Vagina (tissue), 2 donors: ENCODE data around the gene SACS. TPM values are rescaled to one million over a fixed set of nuclear protein-coding genes. Genes with fewer than 3 reads are reported as not detected.

Experiments used
- DNase-seq, 2 donors: peaks; one replicate each; pipeline ENCODE4 v3.0.0-alpha.2; 2017; ENCODE audit errors: extremely low spot score in 2 of 2
- H3K27ac ChIP-seq: fragments of 200-600 bp; sonication (generic); one replicate; pipeline ENCODE4 v1.5.1; 2019
- H3K27me3 ChIP-seq: fragments of 200-600 bp; sonication (generic); one replicate; pipeline ENCODE4 v1.5.1; 2019
- H3K36me3 ChIP-seq, 2 donors: fragments of 200-600 bp; sonication (generic); one replicate each; pipeline ENCODE4 v1.5.1; 2017 to 2019
- H3K4me1 ChIP-seq: fragments of 200-600 bp; sonication (generic); one replicate; pipeline ENCODE4 v1.5.1; 2019
- H3K4me3 ChIP-seq, 2 donors: fragments of 200-600 bp; sonication (generic); 1 replicate in 1 of 2; 2 replicates in 1 of 2; pipeline ENCODE4 v1.5.1; 2016 to 2019
- H3K9me3 ChIP-seq: fragments of 200-600 bp; sonication (generic); one replicate; pipeline ENCODE4 v1.5.1; 2019
- CTCF ChIP-seq, 3 experiments: fragments of 450-650 bp in 2 of 3; fragments of 200-600 bp in 1 of 3; sonication (generic) in 1 of 3; IDR thresholded peaks; one replicate each; pipeline ENCODE4 v1.5.1; 2017 to 2019; ENCODE audit warnings: antibody characterized with exemption in 3 of 3, mild to moderate bottlenecking in 2 of 3, moderate library complexity in 2 of 3
- POLR2A ChIP-seq, 2 donors: fragments of 450-650 bp; IDR thresholded peaks; one replicate each; pipeline ENCODE4 v1.6.1; 2017; ENCODE audit warnings: antibody characterized with exemption in 2 of 2, mild to moderate bottlenecking in 2 of 2, moderate library complexity in 2 of 2
- POLR2AphosphoS5 ChIP-seq, 2 donors: sonication (generic); formaldehyde crosslinking; IDR thresholded peaks; one replicate each; pipeline ENCODE4 v1.9.0; 2017; ENCODE audit warnings: antibody characterized with exemption in 2 of 2, mild to moderate bottlenecking in 2 of 2, low read depth in 1 of 2; ENCODE audit not compliant: insufficient read depth in 1 of 2
- intact Hi-C: fragments of 100-400 bp; cut with DNase I; formaldehyde crosslinking; loops from one replicate; pipeline ENCODE4 v1.15.1; 2023
- total RNA-seq: library from RNA; depleted of rRNA; stranded (reverse); fragments of >200 nt; gene quantifications from one replicate; pipeline ENCODE4 v1.2.3, GENCODE V29; 2016

Gene SACS, protein sequence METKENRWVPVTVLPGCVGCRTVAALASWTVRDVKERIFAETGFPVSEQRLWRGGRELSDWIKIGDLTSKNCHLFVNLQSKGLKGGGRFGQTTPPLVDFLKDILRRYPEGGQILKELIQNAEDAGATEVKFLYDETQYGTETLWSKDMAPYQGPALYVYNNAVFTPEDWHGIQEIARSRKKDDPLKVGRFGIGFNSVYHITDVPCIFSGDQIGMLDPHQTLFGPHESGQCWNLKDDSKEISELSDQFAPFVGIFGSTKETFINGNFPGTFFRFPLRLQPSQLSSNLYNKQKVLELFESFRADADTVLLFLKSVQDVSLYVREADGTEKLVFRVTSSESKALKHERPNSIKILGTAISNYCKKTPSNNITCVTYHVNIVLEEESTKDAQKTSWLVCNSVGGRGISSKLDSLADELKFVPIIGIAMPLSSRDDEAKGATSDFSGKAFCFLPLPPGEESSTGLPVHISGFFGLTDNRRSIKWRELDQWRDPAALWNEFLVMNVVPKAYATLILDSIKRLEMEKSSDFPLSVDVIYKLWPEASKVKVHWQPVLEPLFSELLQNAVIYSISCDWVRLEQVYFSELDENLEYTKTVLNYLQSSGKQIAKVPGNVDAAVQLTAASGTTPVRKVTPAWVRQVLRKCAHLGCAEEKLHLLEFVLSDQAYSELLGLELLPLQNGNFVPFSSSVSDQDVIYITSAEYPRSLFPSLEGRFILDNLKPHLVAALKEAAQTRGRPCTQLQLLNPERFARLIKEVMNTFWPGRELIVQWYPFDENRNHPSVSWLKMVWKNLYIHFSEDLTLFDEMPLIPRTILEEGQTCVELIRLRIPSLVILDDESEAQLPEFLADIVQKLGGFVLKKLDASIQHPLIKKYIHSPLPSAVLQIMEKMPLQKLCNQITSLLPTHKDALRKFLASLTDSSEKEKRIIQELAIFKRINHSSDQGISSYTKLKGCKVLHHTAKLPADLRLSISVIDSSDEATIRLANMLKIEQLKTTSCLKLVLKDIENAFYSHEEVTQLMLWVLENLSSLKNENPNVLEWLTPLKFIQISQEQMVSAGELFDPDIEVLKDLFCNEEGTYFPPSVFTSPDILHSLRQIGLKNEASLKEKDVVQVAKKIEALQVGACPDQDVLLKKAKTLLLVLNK (N-terminal part only)
- 24.8 TPM for total RNA-seq

GRCh38 chr13:23433171-23434153 lies at the start of gene SACS:
TSS of gene SACS (minus strand) at chr13:23433702. CDS start at chr13:23411239, 22,463 bp downstream.
- TF ChIP-seq CTCF (IDR thresholded peaks at IDR 0.05) (no peak), POLR2AphosphoS5 (IDR thresholded peaks at IDR 0.05; ENCODE audit: insufficient read depth in 1 of 2, low read depth in 1 of 2) (peak in 1 of 2 donors; percentile 32), POLR2A (IDR thresholded peaks at IDR 0.05) (no peak)
- peak within 1 kb of the TSS; percentile 11 for H3K27ac ChIP-seq
- peaks cover 7% of the 10 kb centered on the region for H3K4me1 ChIP-seq
- no peaks in the 10 kb centered on the region for H3K27me3 ChIP-seq
- no peaks in the 10 kb centered on the region for H3K9me3 ChIP-seq
- intact Hi-C loops = no loop called here
- DNase-seq = no peak
- no peaks in the 10 kb centered on the region for H3K36me3 ChIP-seq
- H3K4me3 ChIP-seq = peak within 1 kb of the TSS; percentile 41 to 45

GRCh38 chr13:23480324-23480723 lies 46.8 kb upstream of the SACS start:
- no peaks in the 10 kb centered on the region for H3K4me1 ChIP-seq
- intact Hi-C loops = no loop called here
- no peaks in the 10 kb centered on the region for H3K36me3 ChIP-seq
- no peaks in the 10 kb centered on the region for H3K9me3 ChIP-seq
- no peak for DNase-seq
- H3K27ac ChIP-seq = no peak overlapping the region
- no peak overlapping the region for H3K4me3 ChIP-seq
- no peak for TF ChIP-seq POLR2AphosphoS5 (IDR thresholded peaks at IDR 0.05; ENCODE audit: insufficient read depth in 1 of 2, low read depth in 1 of 2)
- no peak for TF ChIP-seq POLR2A (IDR thresholded peaks at IDR 0.05)
- TF ChIP-seq CTCF (IDR thresholded peaks at IDR 0.05) = no peak
- no peaks in the 10 kb centered on the region for H3K27me3 ChIP-seq

DNA sequence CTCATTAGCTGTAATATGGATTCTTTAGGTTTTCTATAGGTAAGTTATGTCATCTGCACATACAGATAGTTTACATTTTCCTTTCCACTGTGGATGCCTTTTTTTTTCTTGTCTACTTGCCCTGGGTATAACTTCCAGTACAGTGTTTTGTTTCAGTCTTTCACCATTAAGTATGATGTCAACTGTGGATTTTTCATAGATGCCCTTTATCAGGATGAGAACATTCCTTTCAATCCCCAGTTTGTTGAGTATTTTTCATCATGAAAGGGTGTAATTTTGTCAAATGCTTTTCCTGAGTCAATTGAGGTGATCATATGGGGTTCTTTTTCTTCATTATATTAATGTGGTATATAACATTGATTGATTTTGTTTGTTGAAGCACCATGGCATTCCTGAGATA lies 43.6 kb upstream of the SACS start:
- no peak for TF ChIP-seq CTCF (IDR thresholded peaks at IDR 0.05)
- no peak for TF ChIP-seq POLR2AphosphoS5 (IDR thresholded peaks at IDR 0.05; ENCODE audit: insufficient read depth in 1 of 2, low read depth in 1 of 2)
- TF ChIP-seq POLR2A (IDR thresholded peaks at IDR 0.05) = no peak
- H3K36me3 ChIP-seq = no peaks in the 10 kb centered on the region
- H3K9me3 ChIP-seq = no peaks in the 10 kb centered on the region
- H3K4me3 ChIP-seq = no peak overlapping the region
- intact Hi-C loops = no loop called here
- no peak overlapping the region for H3K27ac ChIP-seq
- no peaks in the 10 kb centered on the region for H3K4me1 ChIP-seq
- H3K27me3 ChIP-seq = no peaks in the 10 kb centered on the region
- no peak for DNase-seq

- TF ChIP-seq POLR2A (IDR thresholded peaks at IDR 0.05) (no peak), POLR2AphosphoS5 (IDR thresholded peaks at IDR 0.05; ENCODE audit: insufficient read depth in 1 of 2, low read depth in 1 of 2) (no peak), CTCF (IDR thresholded peaks at IDR 0.05) (no peak)
- DNase-seq = no peak
- H3K9me3 ChIP-seq = no peaks in the 10 kb centered on the region
- H3K27me3 ChIP-seq = no peaks in the 10 kb centered on the region
- intact Hi-C loops = no loop called here
- H3K36me3 ChIP-seq = no peaks in the 10 kb centered on the region
- H3K27ac ChIP-seq = no peak overlapping the region
- no peaks in the 10 kb centered on the region for H3K4me1 ChIP-seq
- no peak overlapping the region for H3K4me3 ChIP-seq
These were observed 39.7 kb upstream of the SACS start for GRCh38 chr13:23473221-23473620.
